Omental fat pad (tissue), 4 donors: Measurements from ENCODE around the gene TEAD1. TPM values are rescaled to one million over a fixed set of nuclear protein-coding genes. Genes with fewer than 3 reads are reported as not detected.

ENCODE experiments used
- ATAC-seq: fragments of 150-250 bp; one replicate; pipeline ENCODE4 v1.9.1; 2016; ENCODE audit warnings: mild to moderate bottlenecking, moderate library complexity; ENCODE audit not compliant: low FRiP score
- DNase-seq: peaks from one replicate; pipeline ENCODE4 v3.0.0-alpha.2; 2019; ENCODE audit warnings: low spot score
- CTCF ChIP-seq, 3 donors: fragments of 450-650 bp; IDR thresholded peaks; one replicate each; pipeline ENCODE4 v1.5.1; 2016 to 2017; ENCODE audit warnings: antibody characterized with exemption in 3 of 3, mild to moderate bottlenecking in 3 of 3, moderate library complexity in 2 of 3
- total RNA-seq, 4 donors: library from RNA; depleted of rRNA; stranded (reverse); fragments of >200 nt; gene quantifications; one replicate each; pipeline ENCODE4 v1.1.0, GENCODE V29; 2016

TEAD1 gene
- 100 to 1,000 TPM in 2 of 4 donors, 10 to 100 TPM in 2; 81.7 to 123 (median 103) TPM for total RNA-seq

- TF ChIP-seq CTCF (IDR thresholded peaks at IDR 0.05), result no peak
- DNase-seq (peak; percentile 87), ATAC-seq (peak; percentile 96)
Observed at GRCh38 chr11:12673924-12674570, at the start of gene TEAD1. TEAD1 (plus strand) TSS chr11:12674421.

GRCh38 chr11:12624595-12624994 is 49.6 kb upstream of the TEAD1 start:
- DNase-seq (no peak), ATAC-seq (no peak)
- TF ChIP-seq CTCF (IDR thresholded peaks at IDR 0.05), result no peak

- TF ChIP-seq CTCF (IDR thresholded peaks at IDR 0.05), result no peak
- DNase-seq (no peak), ATAC-seq (no peak)
Observed at GRCh38 chr11:12625438-12626071, 48.7 kb upstream of the TEAD1 start.

- no peak for TF ChIP-seq CTCF (IDR thresholded peaks at IDR 0.05)
- no peak for DNase-seq
- ATAC-seq, result no peak
Observed at GRCh38 chr11:12626616-12627015, 47.6 kb upstream of the TEAD1 start.

GRCh38 chr11:12628314-12628713 is 45.9 kb upstream of the TEAD1 start:
- ATAC-seq (no peak), DNase-seq (no peak)
- no peak for TF ChIP-seq CTCF (IDR thresholded peaks at IDR 0.05)

- ATAC-seq (no peak), DNase-seq (no peak)
- no peak for TF ChIP-seq CTCF (IDR thresholded peaks at IDR 0.05)
Observed at GRCh38 chr11:12629601-12630313, 44.5 kb upstream of the TEAD1 start.
